ENCODE measurements around the gene HDAC10. TPM values are rescaled to one million over a fixed set of nuclear protein-coding genes. Genes with fewer than 3 reads are reported as not detected.
"Not testable (repeated sequence)": the region's sequence is repeated elsewhere in the genome, so short reads cannot be mapped to it uniquely, and the experiment has no call there.

Gene HDAC10
- total RNA-seq, 4 donors from 2014 or later: 66.8 to 618 (median 142) TPM

GRCh38 chr22:50273352-50273751 is 22.3 kb upstream of the HDAC10 start:
- Histone ChIP-seq H3K27me3 (peaks cover 32% of the 10 kb centered on the region), H3K36me3 (peaks cover 0 to 15% (median 5%) of the 10 kb centered on the region in 4 donors), H3K4me1 (peaks cover 23 to 38% (median 35%) of the 10 kb centered on the region in 4 donors)
- H3K4me3 ChIP-seq; H3K9me3 ChIP-seq; DNase-seq; intact Hi-C loops (cut with DNase I; ENCODE audit: low total_unique reads); H3K27ac ChIP-seq: not testable (repeated sequence)
- TF ChIP-seq CTCF (IDR thresholded peaks at IDR 0.05): peak in 1 of 5 experiments; percentile 15
- 43% methylated on average over 11 of the region's 11 CpGs; no CpG with 5 or more reads in 1 of the 2 donors for WGBS, 2 donors (ENCODE audit: low coverage in 1 of 2)
- in situ Hi-C loops (cut with MboI; ENCODE audit: low pct_ligation_motif_present in 1 of 4, low pct_unique_long_range_greater_than_20kb in 1 of 4, low sequenced_read_pairs in 3 of 4): loop anchor here in 1 of 4 donors (10.0 kb wide), 1 partner anchor 61 kb away; no protein-coding TSS in a partner anchor

- Histone ChIP-seq H3K36me3 (peaks cover 0 to 4% (median 2%) of the 10 kb centered on the region in 4 donors), H3K4me1 (peaks cover 23 to 49% (median 47%) of the 10 kb centered on the region in 4 donors), H3K27ac (no peak overlapping the region), H3K9me3 (no peaks in the 10 kb centered on the region), H3K4me3 (peak overlapping the region in 2 of 4 donors; percentile 47 to 59), H3K27me3 (peaks cover 40% of the 10 kb centered on the region)
- intact Hi-C loops (cut with DNase I; ENCODE audit: low total_unique reads) (no loop called here), in situ Hi-C loops (cut with MboI; ENCODE audit: low pct_ligation_motif_present in 1 of 4, low pct_unique_long_range_greater_than_20kb in 1 of 4, low sequenced_read_pairs in 3 of 4) (loop anchor here in 1 of 4 donors (10.0 kb wide), 1 partner anchor 63 kb away; no protein-coding TSS in a partner anchor)
- no peak for DNase-seq
- 66% methylated on average over 15 of the region's 26 CpGs; no CpG with 5 or more reads in 1 of the 2 donors for WGBS, 2 donors (ENCODE audit: low coverage in 1 of 2)
- TF ChIP-seq CTCF (IDR thresholded peaks at IDR 0.05) (no peak), POLR2AphosphoS5 (IDR thresholded peaks at IDR 0.05) (no peak), EP300 (IDR thresholded peaks at IDR 0.05; ENCODE audit: low read depth) (no peak)
These were observed 21.2 kb upstream of the HDAC10 start for GRCh38 chr22:50272044-50272802.

GRCh38 chr22:50271519-50271970 is 20.5 kb upstream of the HDAC10 start:
- intact Hi-C loops (cut with DNase I; ENCODE audit: low total_unique reads) (no loop called here), in situ Hi-C loops (cut with MboI; ENCODE audit: low pct_ligation_motif_present in 1 of 4, low pct_unique_long_range_greater_than_20kb in 1 of 4, low sequenced_read_pairs in 3 of 4) (loop anchor here in 1 of 4 donors (10.0 kb wide), 1 partner anchor 63 kb away; no protein-coding TSS in a partner anchor)
- H3K9me3 ChIP-seq: no peaks in the 10 kb centered on the region
- 1% methylated on average over 41 of the region's 45 CpGs; no CpG with 5 or more reads in 1 of the 2 donors for WGBS, 2 donors (ENCODE audit: low coverage in 1 of 2)
- H3K27ac ChIP-seq: no peak overlapping the region
- H3K4me3 ChIP-seq: peak overlapping the region in 3 of 4 donors; percentile 7 to 59 (median 47)
- TF ChIP-seq POLR2AphosphoS5 (IDR thresholded peaks at IDR 0.05) (no peak), CTCF (IDR thresholded peaks at IDR 0.05) (peak in 1 of 5 experiments; percentile 26), EP300 (IDR thresholded peaks at IDR 0.05; ENCODE audit: low read depth) (no peak)
- H3K27me3 ChIP-seq: peaks cover 47% of the 10 kb centered on the region
- DNase-seq: peak; percentile 75
- peaks cover 23 to 54% (median 49%) of the 10 kb centered on the region in 4 donors for H3K4me1 ChIP-seq
- peaks cover 0 to 4% (median 2%) of the 10 kb centered on the region in 4 donors for H3K36me3 ChIP-seq

GRCh38 chr22:50270666-50271394 is 19.8 kb upstream of the HDAC10 start:
- peaks cover 51% of the 10 kb centered on the region for H3K27me3 ChIP-seq
- intact Hi-C loops (cut with DNase I; ENCODE audit: low total_unique reads): no loop called here
- 0 to 4% methylated on average over 1 to 52 of the region's 53 CpGs for WGBS, 2 donors (ENCODE audit: low coverage in 1 of 2)
- in situ Hi-C loops (cut with MboI; ENCODE audit: low pct_ligation_motif_present in 1 of 4, low pct_unique_long_range_greater_than_20kb in 1 of 4, low sequenced_read_pairs in 3 of 4): loop anchor here in 1 of 4 donors (10.0 kb wide), 1 partner anchor 64 kb away; no protein-coding TSS in a partner anchor
- H3K4me3 ChIP-seq: peak overlapping the region in 3 of 4 donors; percentile 33 to 59 (median 47)
- peak; percentile 74 for DNase-seq
- H3K9me3 ChIP-seq: no peaks in the 10 kb centered on the region
- H3K36me3 ChIP-seq: peaks cover 0 to 4% (median 2%) of the 10 kb centered on the region in 4 donors
- TF ChIP-seq EP300 (IDR thresholded peaks at IDR 0.05; ENCODE audit: low read depth): no peak
- TF ChIP-seq CTCF (IDR thresholded peaks at IDR 0.05): no peak
- TF ChIP-seq POLR2A (IDR thresholded peaks at IDR 0.05): no peak
- no peak for TF ChIP-seq POLR2AphosphoS5 (IDR thresholded peaks at IDR 0.05)
- H3K4me1 ChIP-seq: peaks cover 23 to 54% (median 49%) of the 10 kb centered on the region in 4 donors
- peak overlapping the region; percentile 26 to 55 (median 40) for H3K27ac ChIP-seq
